HG03575 (cell line): ENCODE data around the gene C10orf120.

Source experiments
- ATAC-seq: cut with Tn5 transposase; IDR thresholded peaks from one replicate; pipeline ENCODE4 v1.9.1; 2021; ENCODE audit not compliant: unreplicated experiment, insufficient number of reproducible peaks, low FRiP score; ENCODE audit errors: extremely low read depth

The C10orf120 gene

DNA sequence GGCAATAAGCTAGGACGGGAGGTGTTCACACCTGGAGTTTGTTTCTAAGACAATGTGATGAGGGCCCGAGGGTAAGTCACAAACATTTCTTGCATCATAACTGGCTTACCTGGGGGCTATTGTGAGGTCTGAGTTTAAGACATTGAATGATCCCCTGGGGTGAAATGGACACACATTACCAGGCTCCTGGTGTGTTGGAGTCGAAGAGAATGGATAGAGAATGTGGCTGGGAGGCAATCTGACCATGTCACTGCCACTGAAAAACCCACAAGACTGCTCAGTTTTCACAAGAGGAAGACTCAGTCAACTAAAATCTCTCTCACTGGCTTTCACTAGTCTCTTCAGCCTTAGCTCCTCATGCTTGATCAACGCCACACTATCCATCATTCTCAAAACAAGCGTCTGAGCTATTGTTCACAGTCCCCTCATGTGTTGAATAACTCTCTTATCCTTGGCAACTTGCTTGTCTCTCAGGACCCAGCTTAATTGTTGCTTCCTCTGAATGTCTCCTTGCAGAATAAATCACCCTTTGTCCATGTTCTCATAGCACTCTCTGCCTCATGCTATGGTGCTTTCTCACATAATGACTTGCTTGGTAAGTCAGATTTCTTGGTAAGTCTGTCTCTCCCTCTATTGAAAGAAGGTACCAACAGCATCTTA, at the start of gene C10orf120:
Gene C10orf120 (minus strand): TSS at position 51 of the 660 bp plus-strand sequence. CDS start 56 bp downstream, outside the sequence.
- ATAC-seq, result no peak

DNA sequence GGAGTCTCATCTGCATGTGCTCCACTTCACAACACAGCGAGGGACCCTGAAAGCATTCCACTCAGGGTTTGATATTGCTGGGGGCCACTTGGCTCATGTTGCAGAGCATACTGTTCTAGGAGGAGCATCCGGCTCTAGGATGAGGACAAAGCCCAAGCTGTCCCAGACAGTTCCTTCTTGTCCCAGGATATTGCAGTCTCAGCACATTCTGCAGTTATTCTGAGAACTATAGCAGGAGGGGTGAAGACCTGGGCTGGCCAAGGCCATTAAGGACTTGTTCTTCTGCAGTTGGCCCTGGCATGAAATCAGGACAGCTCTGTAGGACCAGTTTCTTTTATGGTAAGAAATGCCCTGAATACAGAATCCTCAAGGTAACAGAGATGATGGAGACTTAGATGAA, 48.9 kb upstream of the C10orf120 start:
- no peak for ATAC-seq

- no peak for ATAC-seq
Measured at GRCh38 chr10:122746408-122746807, 46.8 kb upstream of the C10orf120 start.

DNA sequence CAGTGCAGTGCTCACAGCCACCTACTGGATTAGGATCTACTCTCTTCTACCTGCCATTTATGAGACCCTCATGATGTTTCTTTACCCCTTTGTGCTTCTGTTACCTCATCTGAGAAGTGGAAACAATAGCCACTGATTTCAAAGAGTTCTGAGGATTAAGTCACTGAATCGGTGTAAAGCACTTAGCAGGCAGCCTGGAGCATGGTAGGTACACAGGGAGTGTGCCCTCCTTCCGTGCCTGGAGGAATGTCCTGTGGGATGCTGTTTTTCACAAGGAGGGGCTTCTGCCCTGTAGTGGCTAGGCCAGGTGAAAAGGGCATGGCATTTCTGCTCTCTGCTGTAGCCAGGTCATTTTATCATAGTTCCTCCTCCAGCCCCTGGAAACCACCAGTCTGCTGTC, 44.6 kb upstream of the C10orf120 start:
- no peak for ATAC-seq

DNA sequence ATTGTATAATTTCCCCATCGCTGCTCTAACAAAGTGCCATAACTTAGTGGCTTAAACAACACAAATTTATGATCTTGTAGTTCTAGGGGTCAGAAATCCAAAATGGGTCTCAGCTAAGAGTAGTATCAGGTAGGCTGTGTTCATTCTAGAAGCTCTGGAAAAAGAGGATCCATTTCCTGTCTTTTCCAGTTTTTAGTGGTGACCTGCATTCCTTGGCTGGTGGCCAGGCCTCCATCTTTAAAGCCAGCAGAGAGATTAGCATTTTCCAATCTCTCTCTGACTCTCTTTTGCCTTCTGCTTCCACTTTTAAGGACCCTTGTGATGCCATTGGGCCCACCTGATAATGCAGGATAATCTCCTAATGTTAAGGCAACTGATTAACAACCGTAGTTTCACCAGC, 41.0 kb upstream of the C10orf120 start:
- no peak for ATAC-seq

GRCh38 chr10:122738031-122738430, 38.4 kb upstream of the C10orf120 start:
- ATAC-seq, result no peak

DNA sequence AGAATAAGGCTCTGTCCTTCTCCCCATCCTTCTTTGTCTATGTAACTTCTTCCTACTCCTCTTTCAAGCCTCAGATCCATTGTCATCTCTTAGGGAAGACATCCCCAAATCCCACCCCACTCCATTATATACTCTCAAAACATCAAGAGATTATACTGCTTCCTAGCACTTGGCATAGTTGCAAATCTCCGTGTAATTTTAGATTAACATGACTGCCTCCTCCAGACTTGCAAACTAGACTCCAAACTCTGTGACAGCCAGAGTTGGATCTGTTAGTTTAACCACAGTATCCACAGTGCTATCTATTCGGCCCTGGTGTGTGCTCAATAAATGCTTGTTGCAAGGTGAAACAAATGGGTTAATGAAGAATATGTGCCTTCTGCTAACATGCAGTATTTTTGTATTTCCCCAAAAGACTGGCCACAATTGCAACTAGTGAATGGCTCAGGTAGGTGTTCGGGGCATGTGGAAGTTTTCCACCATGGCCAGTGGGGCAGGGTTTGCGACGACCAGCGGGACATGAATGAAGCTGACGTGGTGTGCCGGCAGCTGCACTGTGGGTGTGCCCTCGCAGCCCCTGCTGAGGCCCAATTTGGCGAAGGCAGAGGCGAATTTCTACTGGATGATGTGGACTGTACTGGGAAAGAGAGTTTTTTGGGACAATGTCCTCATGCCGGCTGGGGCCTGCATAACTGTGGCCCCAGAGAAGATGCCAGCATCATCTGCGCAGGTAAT, 34.5 kb upstream of the C10orf120 start:
- ATAC-seq, result no peak

- no peak for ATAC-seq
Measured at GRCh38 chr10:122733443-122733842, 33.8 kb upstream of the C10orf120 start.

- no peak for ATAC-seq
Measured at GRCh38 chr10:122730238-122730637, 30.6 kb upstream of the C10orf120 start.

DNA sequence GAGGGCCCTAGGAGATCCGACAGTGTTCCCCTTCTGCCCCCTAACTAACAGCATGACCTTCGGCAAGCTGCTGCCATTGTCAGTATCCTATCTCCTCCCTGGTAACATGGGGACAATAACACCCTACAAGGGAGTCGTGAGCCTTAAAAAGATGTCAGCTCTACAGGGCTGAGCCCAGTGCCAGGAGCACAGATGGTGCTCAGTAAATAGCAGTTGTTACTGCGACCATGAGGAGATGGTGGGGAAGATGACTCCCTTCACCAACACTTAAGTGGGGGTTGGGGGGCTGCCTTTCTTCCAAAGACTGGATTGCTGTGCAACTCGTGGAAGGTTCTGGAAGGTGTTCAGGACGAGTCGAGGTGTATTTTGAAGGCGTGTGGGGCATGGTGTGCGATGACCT, 29.5 kb upstream of the C10orf120 start:
- no peak for ATAC-seq

GRCh38 chr10:122727426-122727825, 27.8 kb upstream of the C10orf120 start:
- no peak for ATAC-seq

DNA sequence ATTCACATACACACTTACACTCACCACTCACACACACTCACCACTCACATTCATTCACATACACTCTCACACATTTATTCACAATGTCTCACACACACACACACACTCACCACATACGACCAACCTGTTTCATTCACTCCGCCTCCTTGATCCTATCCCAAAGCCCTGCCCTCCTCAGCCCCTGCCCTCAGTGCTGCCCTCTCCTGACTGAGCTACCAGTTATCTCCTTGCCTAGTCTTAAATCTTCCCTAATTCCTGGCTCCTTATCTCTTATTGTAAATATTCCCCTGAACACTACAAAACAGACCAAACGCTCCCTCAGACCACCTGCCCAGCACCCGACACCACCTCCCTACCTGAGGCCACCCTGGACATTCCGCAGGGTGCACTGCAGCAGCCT, 26.1 kb upstream of the C10orf120 start:
- ATAC-seq, result no peak

DNA sequence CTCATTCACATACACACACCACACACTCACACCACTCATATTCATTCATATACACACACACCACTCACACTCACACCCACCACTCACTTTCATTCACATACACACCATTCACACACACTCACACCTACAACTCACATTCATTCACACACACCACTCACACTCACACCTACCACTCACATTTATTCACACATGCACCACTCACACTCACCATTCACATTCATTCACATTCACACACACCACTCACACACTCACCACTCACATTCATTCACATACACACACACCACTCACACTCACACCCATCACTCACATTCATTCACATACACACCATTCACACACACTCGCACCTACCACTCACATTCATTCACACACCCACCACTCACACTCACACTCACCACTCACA, 25.4 kb upstream of the C10orf120 start:
- ATAC-seq, result no peak

GRCh38 chr10:122721111-122721510, 21.5 kb upstream of the C10orf120 start:
- ATAC-seq, result no peak

GRCh38 chr10:122716025-122716424, 16.4 kb upstream of the C10orf120 start:
- no peak for ATAC-seq

DNA sequence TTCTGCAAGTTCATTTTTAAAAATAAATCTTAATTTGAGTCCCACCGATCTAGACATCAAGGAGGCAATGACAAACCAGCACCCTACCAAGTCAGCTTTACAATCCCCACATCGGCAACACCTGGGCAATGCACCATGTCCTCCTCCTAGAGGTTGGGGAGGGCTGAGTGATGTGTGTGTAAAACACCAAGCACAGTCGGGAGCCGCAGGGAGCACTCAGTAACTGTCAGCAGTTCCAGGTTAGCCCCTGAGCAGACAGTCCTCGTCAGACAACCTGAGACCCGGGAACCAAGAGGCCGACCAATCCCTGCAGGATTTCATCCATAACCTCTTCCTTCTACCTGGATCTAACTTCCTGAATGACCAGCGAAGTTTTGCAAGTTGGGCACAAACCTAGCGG, 15.9 kb upstream of the C10orf120 start:
- no peak for ATAC-seq

GRCh38 chr10:122713091-122713885, 13.6 kb upstream of the C10orf120 start:
- ATAC-seq, result no peak

DNA sequence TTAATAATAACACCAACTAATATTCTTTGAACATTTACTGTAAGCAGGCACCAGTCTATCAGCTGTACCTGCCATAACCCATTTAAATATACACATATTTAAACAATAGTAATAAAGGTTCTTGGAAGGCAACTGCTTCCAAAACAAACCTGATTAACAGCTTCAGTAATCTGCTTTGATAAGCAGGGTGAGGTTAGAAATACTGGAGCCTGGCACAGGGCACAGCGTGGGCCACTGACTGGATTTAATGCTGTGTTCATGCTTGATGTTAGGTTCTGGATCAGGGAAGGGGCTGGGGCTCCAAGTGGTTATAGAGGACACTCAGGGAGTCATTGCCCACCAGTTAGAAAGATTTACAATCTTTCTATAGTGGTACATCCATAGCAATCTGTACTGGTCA, 10.9 kb upstream of the C10orf120 start:
- no peak for ATAC-seq

DNA sequence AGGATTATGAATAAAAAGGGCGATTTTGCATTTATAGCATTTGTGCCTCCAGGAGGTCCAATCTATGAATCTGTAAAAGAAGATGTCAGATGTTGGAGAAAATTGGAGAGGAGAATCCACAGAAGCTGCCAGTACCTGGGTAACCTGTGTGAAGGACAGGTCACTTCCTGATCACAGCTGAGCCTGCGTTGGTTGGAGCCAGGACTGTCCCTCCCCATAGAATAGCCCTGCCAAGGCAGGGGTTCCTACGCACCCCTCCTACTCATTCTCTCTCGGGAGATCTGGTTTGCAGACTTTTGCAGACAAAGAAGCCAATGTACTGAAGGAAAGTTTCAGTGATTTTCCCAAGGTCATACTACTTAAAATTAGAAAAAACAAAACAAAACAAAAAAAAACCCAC, 10.3 kb upstream of the C10orf120 start:
- no peak for ATAC-seq

DNA sequence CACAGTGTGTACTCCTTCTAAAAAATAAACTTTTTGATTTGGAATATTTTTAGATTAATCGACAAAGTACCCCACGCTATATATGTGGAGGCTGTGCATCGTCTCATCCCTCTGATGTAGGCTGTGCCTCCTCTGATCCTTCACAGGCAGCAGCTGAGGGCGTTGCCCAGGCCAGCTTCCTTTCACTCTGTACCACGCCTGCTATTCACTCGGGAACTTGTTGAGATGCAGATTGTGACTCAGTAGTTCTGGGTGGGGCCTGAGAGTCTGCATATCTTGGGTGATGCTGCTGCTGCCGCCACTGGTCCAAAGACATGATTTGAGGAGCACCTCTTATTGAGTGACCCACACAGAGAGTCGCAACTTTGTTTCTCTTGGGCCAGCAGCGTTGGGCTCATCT, 7.9 kb upstream of the C10orf120 start:
- no peak for ATAC-seq
